ENCODE measurements around the gene CTBP2.
A peak's percentile ranks its signal among the peaks of the same experiment; 100 is the strongest.

GRCh38 chr10:125144693-125145623 is 15.4 kb downstream of the CTBP2 start:
- TF ChIP-seq EZH2 (IDR thresholded peaks at IDR 0.05) (no peak), CTCF (IDR thresholded peaks at IDR 0.05) (peak; percentile 54)

Measured in neural progenitor cell (in vitro differentiated cells).